HepG2 (cell line): ENCODE measurements around the gene IL17C. TPM values are rescaled to one million over a fixed set of nuclear protein-coding genes. Genes with fewer than 3 reads are reported as not detected.

Source experiments
- DPF2 ChIP-seq: sonication (generic); formaldehyde crosslinking; IDR thresholded peaks from 2 replicates; pipeline ENCODE4 v1.4.0; 2020; ENCODE audit warnings: mild to moderate bottlenecking, low read depth, missing genetic modification reagents, borderline replicate concordance
- HMGA1 ChIP-seq: sonication (generic); formaldehyde crosslinking; conservative IDR thresholded peaks from 2 replicates; pipeline ENCODE4 v1.4.0; 2020; ENCODE audit warnings: missing genetic modification reagents
- HNRNPH1 ChIP-seq: fragments of 200-400 bp; formaldehyde crosslinking; optimal IDR thresholded peaks from 2 replicates; pipeline ENCODE3; 2017; ENCODE audit warnings: mild to moderate bottlenecking, low read depth, low read length
- KLF13 ChIP-seq: sonication (generic); formaldehyde crosslinking; IDR thresholded peaks from 2 replicates; pipeline ENCODE4 v1.4.0; 2020; ENCODE audit warnings: mild to moderate bottlenecking, missing genetic modification reagents
- MXD4 ChIP-seq: IDR thresholded peaks from 2 replicates; pipeline ENCODE4 v1.6.1; 2016; ENCODE audit warnings: mild to moderate bottlenecking, missing biosample characterization, missing genetic modification reagents
- NBN ChIP-seq: fragments of 450-650 bp; conservative IDR thresholded peaks from 2 replicates; pipeline ENCODE4 v1.6.1; 2017
- NFYC ChIP-seq: IDR thresholded peaks from 2 replicates; pipeline ENCODE4 v1.6.1; 2016; ENCODE audit warnings: missing genetic modification reagents, missing compliant biosample characterization
- SALL2 ChIP-seq: sonication (generic); formaldehyde crosslinking; IDR thresholded peaks from 2 replicates; pipeline ENCODE4 v1.8.1; 2023; ENCODE audit warnings: mild to moderate bottlenecking, missing genetic modification reagents, inconsistent platforms
- SATB2 ChIP-seq: sonication (generic); formaldehyde crosslinking; IDR thresholded peaks from 2 replicates; pipeline ENCODE4 v1.5.0; 2020; ENCODE audit warnings: missing genetic modification reagents
- SCMH1 ChIP-seq: sonication (generic); formaldehyde crosslinking; IDR thresholded peaks from 2 replicates; pipeline ENCODE4 v1.9.0; 2021; ENCODE audit warnings: missing genetic modification reagents, mild to moderate bottlenecking, borderline replicate concordance
- SSRP1 ChIP-seq: IDR thresholded peaks from 2 replicates; pipeline ENCODE4 v1.6.1; 2016; ENCODE audit warnings: control low read depth
- TAF15 ChIP-seq: fragments of 200-400 bp; formaldehyde crosslinking; IDR thresholded peaks from one replicate; pipeline ENCODE4 v1.6.1; 2018; ENCODE audit warnings: mild to moderate bottlenecking, low read depth, low read length; ENCODE audit not compliant: poor library complexity, severe bottlenecking
- ZNF10 ChIP-seq: sonication (generic); formaldehyde crosslinking; IDR thresholded peaks from 2 replicates; pipeline ENCODE4 v1.4.0; 2020; ENCODE audit warnings: mild to moderate bottlenecking, low read depth, missing genetic modification reagents, borderline replicate concordance
- ZNF274 ChIP-seq: sonication (generic); formaldehyde crosslinking; IDR thresholded peaks from 2 replicates; pipeline ENCODE4 v1.5.1; 2020; ENCODE audit warnings: mild to moderate bottlenecking, missing genetic modification reagents
- ZNF382 ChIP-seq: sonication (generic); formaldehyde crosslinking; IDR thresholded peaks from 2 replicates; pipeline ENCODE4 v1.5.0; 2020; ENCODE audit warnings: missing genetic modification reagents, mild to moderate bottlenecking, borderline replicate concordance
- ZNF446 ChIP-seq: sonication (generic); formaldehyde crosslinking; IDR thresholded peaks from 2 replicates; pipeline ENCODE4 v1.5.0; 2020; ENCODE audit warnings: mild to moderate bottlenecking, missing genetic modification reagents
- ZNF546 ChIP-seq: sonication (generic); formaldehyde crosslinking; conservative IDR thresholded peaks from 2 replicates; pipeline ENCODE4 v1.8.1; 2023; ENCODE audit warnings: mild to moderate bottlenecking, missing genetic modification reagents
- ZNF552 ChIP-seq: sonication (generic); formaldehyde crosslinking; IDR thresholded peaks from 2 replicates; pipeline ENCODE4 v1.9.0; 2022; ENCODE audit warnings: missing genetic modification reagents, mild to moderate bottlenecking, borderline replicate concordance
- ZNF724P ChIP-seq: sonication (generic); formaldehyde crosslinking; IDR thresholded peaks from 2 replicates; pipeline ENCODE4 v1.8.0; 2022; ENCODE audit warnings: missing genetic modification reagents, borderline replicate concordance
- ZNF878 ChIP-seq: sonication (generic); formaldehyde crosslinking; IDR thresholded peaks from 2 replicates; pipeline ENCODE4 v1.8.1; 2023; ENCODE audit warnings: mild to moderate bottlenecking, missing genetic modification reagents, moderate library complexity
- polyA plus RNA-seq, 8 experiments: library from polyadenylated mRNA; depleted of rRNA in 3 of 8; stranded (reverse) in 7 of 8; unstranded in 1 of 8; fragments of >200 nt; fragmentation: Illumina TruSeq in 4 of 8; extraction: Trizol in 4 of 8; gene quantifications; 2 replicates each; pipeline versions ENCODE4 v1.2.1 to v1.2.3, GENCODE V29; 2011 to 2016; ENCODE audit warnings: low read depth in 4 of 8, missing spikeins in 1 of 8, mixed read lengths in 1 of 8; ENCODE audit not compliant: insufficient read depth in 1 of 8
- total RNA-seq, 5 experiments: library from RNA; depleted of rRNA; stranded (reverse); fragments of >200 nt; fragmentation: Illumina TruSeq; extraction: Trizol; gene quantifications; 2 replicates each; pipeline ENCODE4 v1.2.3, GENCODE V29; 2016; ENCODE audit warnings: low read depth in 1 of 5
- TF ChIP-seq, protein P1 (sequence below): sonication (generic); formaldehyde crosslinking; IDR thresholded peaks from 2 replicates; pipeline ENCODE4 v1.4.0; 2020; ENCODE audit warnings: missing genetic modification reagents
- TF ChIP-seq, protein P2 (sequence below): sonication (generic); formaldehyde crosslinking; IDR thresholded peaks from 2 replicates; pipeline ENCODE4 v1.8.1; 2023; ENCODE audit warnings: mild to moderate bottlenecking, missing genetic modification reagents, borderline replicate concordance
- TF ChIP-seq, protein P3 (sequence below): sonication (generic); formaldehyde crosslinking; IDR thresholded peaks from 2 replicates; pipeline ENCODE4 v1.4.0; 2020; ENCODE audit warnings: mild to moderate bottlenecking, missing genetic modification reagents
- TF ChIP-seq, protein P4 (sequence below): sonication (generic); formaldehyde crosslinking; conservative IDR thresholded peaks from 2 replicates; pipeline ENCODE4 v1.4.0; 2020; ENCODE audit warnings: missing genetic modification reagents
- TF ChIP-seq, protein P5 (sequence below): sonication (generic); formaldehyde crosslinking; IDR thresholded peaks from 2 replicates; pipeline ENCODE4 v1.4.0; 2020; ENCODE audit warnings: missing genetic modification reagents, mild to moderate bottlenecking, borderline replicate concordance

Gene IL17C
- total and polyA plus RNA-seq, 2 of the 13 experiments (the other 11 are each of a cell fraction or from before 2014, with no cell fraction given): not detected

DNA sequence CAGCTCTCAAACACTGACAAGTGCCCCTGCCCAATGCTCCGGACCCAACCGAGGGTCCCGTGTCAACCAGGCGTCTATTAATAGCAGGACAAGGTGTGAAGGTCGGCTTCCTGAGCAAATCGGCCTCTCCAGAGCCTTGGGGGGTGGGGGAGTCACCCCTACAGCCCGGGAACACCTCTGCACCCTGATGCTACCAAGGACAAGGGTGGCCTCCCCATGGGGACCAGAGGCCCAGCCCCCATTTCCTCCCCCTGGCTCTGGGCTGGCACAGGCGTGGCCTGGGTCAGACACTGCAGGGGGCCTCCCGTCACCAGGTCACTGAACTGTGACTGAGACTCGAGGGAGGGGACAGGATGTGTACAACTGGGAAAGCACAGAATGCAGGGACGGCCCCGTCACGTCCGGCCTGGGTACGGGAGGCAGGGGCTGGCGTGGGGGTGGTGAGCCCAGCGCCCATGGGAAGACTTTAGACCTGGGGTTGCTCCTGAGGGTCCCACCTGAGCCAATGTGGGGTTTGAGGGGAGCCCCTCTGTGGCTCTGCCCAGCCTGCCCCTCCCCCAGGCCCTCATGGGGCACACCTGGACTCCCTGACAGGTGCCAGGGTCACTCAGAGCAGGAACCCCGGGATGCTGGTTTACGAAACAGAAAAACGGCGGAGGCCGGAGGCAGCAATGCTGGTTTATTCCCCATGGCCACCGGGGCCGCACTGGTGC lies 13.1 kb downstream of the IL17C start (continued):
- peak; percentile 86; the same call in 1 of the 2 replicates for TF ChIP-seq KLF13 (CRISPR knock-in tag)
- peak; percentile 78; the same call in 1 of the 2 replicates for TF ChIP-seq DPF2
- TF ChIP-seq NFYC (CRISPR knock-in tag): peak; percentile 58; the same call in 1 of the 2 replicates
- TF ChIP-seq, protein P1, sequence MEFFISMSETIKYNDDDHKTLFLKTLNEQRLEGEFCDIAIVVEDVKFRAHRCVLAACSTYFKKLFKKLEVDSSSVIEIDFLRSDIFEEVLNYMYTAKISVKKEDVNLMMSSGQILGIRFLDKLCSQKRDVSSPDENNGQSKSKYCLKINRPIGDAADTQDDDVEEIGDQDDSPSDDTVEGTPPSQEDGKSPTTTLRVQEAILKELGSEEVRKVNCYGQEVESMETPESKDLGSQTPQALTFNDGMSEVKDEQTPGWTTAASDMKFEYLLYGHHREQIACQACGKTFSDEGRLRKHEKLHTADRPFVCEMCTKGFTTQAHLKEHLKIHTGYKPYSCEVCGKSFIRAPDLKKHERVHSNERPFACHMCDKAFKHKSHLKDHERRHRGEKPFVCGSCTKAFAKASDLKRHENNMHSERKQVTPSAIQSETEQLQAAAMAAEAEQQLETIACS (CRISPR knock-in tag): no peak; the same call in 1 of the 2 replicates
- TF ChIP-seq ZNF724P (CRISPR knock-in tag): peak; percentile 61; the same call in 1 of the 2 replicates
- TF ChIP-seq HNRNPH1: peak; percentile 19
- TF ChIP-seq ZNF546 (CRISPR knock-in tag): no peak; the same call in 1 of the 2 replicates
- TF ChIP-seq MXD4 (CRISPR knock-in tag): peak; percentile 89; the same call in 1 of the 2 replicates
- no peak for TF ChIP-seq ZNF382 (CRISPR knock-in tag)
- TF ChIP-seq, protein P2, sequence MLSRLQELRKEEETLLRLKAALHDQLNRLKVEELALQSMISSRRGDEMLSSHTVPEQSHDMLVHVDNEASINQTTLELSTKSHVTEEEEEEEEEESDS (CRISPR knock-in tag): no peak; the same call in 1 of the 2 replicates
- TF ChIP-seq SSRP1 (CRISPR knock-in tag): 0 out of 2 replicates have a peak, but pooled peaks have one; percentile 85
- TF ChIP-seq, protein P3, sequence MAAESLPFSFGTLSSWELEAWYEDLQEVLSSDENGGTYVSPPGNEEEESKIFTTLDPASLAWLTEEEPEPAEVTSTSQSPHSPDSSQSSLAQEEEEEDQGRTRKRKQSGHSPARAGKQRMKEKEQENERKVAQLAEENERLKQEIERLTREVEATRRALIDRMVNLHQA (CRISPR knock-in tag): no peak
- no peak for TF ChIP-seq ZNF274 (CRISPR knock-in tag)
- no peak for TF ChIP-seq SCMH1 (CRISPR knock-in tag)
- no peak for TF ChIP-seq HMGA1 (CRISPR knock-in tag)
- TF ChIP-seq ZNF878 (CRISPR knock-in tag): 0 out of 2 replicates have a peak, but pooled peaks have one; percentile 70
- no peak for TF ChIP-seq NBN
- TF ChIP-seq, protein P4, sequence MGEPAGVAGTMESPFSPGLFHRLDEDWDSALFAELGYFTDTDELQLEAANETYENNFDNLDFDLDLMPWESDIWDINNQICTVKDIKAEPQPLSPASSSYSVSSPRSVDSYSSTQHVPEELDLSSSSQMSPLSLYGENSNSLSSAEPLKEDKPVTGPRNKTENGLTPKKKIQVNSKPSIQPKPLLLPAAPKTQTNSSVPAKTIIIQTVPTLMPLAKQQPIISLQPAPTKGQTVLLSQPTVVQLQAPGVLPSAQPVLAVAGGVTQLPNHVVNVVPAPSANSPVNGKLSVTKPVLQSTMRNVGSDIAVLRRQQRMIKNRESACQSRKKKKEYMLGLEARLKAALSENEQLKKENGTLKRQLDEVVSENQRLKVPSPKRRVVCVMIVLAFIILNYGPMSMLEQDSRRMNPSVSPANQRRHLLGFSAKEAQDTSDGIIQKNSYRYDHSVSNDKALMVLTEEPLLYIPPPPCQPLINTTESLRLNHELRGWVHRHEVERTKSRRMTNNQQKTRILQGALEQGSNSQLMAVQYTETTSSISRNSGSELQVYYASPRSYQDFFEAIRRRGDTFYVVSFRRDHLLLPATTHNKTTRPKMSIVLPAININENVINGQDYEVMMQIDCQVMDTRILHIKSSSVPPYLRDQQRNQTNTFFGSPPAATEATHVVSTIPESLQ (CRISPR knock-in tag): 0 out of 2 replicates have a peak, but pooled peaks have one; percentile 34
- TF ChIP-seq ZNF446 (CRISPR knock-in tag): no peak
- TF ChIP-seq SATB2 (CRISPR knock-in tag): no peak
- no peak for TF ChIP-seq TAF15
- no peak for TF ChIP-seq ZNF10
- TF ChIP-seq, protein P5, sequence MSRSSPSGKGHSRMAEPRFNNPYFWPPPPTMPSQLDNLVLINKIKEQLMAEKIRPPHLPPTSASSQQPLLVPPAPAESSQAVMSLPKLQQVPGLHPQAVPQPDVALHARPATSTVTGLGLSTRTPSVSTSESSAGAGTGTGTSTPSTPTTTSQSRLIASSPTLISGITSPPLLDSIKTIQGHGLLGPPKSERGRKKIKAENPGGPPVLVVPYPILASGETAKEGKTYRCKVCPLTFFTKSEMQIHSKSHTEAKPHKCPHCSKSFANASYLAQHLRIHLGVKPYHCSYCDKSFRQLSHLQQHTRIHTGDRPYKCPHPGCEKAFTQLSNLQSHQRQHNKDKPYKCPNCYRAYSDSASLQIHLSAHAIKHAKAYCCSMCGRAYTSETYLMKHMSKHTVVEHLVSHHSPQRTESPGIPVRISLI (CRISPR knock-in tag): no peak
- TF ChIP-seq SALL2: peak; percentile 20; the same call in 1 of the 2 replicates
- TF ChIP-seq ZNF552 (CRISPR knock-in tag): no peak
